Activated T-cell treated with anti-CD3 and anti-CD28 coated beads, Interleukin-2, amount 50 U/mL, for 48 hours (primary cell): ENCODE data around the gene KRT32.
"Not testable (repeated sequence)": the region's sequence is repeated elsewhere in the genome, so short reads cannot be mapped to it uniquely, and the experiment has no call there.

Source experiments
- DNase-seq, 2 experiments: peaks; one replicate each; pipeline ENCODE4 v3.0.0-alpha.2; 2020

The KRT32 gene

DNA sequence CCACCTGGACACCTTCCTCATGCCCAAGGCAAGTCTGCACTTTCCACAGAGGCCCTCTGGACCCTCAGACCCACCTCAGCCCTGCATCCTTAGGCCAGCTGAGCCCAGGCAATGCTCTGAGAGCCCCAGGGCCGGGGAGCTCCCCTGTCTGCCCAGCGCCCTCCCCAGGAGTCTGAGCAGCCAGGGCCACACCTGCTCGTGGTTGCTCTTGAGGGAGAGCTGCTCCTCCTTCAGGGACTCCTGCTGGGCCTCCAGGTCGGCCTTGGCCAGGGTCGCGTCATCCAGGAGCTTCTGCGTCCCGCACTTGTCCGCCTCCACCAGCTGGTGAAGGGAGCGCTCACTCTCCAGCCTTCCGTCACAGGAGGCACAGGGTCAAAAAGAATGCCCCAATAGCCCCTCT is 44.6 kb downstream of the KRT32 start:
- DNase-seq: not testable (repeated sequence)

DNA sequence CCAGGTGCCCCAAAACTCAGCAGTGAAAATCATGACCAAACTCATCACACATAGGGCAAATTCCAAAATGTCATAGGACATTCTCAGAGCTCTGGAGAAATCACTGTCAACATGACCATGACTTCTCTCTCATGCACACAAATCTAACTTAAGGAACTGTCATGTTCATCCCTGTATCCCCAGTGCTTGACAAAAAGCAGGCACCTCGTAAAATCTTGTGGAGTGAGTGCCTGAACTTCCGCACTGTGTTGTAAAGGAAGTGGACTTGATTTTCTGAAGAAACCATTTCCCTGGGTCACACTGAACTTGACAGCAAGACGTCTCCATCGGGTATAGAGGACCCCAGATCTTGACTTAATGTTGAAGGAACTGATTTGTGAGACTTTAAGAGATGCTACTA is 45.6 kb downstream of the KRT32 start:
- no peak for DNase-seq

DNA sequence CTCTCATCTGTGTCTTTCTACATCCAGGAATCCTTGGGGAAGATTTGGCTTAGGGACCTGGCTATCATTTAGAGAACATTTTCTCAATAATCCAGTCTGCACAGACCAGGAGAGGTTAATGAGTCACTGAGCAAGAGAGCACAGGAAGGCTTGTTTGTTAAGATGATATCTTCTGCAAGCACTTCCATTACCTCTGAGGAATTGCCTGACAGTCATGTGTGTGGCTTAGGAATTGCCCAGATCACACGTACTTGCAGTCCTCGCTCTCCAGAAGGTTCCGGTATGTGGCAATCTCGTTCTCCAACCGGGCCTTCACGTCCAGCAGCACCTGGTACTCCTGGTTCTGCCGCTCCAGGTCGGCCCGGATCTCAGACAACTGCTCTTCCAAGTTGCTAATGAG is 46.1 kb downstream of the KRT32 start:
- DNase-seq: no peak

DNA sequence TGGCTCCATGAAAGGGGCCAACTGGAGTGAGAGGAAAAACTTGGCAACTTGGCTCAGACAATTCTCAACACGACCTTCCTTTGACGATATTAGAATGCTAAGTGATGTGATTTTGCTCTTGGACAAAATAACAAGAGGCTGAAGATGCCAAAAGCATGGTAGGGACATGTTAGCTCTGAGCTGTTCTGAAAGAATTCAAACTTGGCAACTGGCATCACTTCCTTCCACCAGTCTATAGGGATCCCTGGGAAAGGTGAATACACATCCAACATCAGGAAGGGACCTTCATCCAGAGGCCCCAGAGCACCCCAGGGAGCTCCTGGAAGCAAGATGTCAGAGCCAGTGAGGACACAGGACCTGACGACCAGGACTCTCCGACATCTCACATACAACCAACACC is 47.1 kb downstream of the KRT32 start:
- DNase-seq: no peak

DNA sequence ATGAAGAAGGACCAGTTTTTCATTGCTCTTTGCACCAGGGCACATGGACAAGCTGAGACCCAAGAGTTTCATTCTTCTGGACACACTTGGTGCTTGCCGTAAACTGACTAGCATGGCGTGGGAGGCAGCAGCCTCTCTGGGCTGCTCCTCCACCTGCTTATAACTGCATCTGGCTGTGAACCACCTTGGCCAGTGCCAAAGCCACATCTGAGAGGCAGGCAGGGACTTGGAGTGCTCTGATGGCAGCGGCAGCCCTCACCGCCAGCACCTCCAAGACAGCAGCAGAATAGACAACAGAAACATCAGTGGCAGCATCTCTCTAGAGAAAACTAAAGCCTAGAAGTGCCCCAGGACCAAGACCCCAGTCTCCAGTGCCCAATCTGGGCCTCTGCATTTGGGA is 47.5 kb downstream of the KRT32 start:
- no peak for DNase-seq

DNA sequence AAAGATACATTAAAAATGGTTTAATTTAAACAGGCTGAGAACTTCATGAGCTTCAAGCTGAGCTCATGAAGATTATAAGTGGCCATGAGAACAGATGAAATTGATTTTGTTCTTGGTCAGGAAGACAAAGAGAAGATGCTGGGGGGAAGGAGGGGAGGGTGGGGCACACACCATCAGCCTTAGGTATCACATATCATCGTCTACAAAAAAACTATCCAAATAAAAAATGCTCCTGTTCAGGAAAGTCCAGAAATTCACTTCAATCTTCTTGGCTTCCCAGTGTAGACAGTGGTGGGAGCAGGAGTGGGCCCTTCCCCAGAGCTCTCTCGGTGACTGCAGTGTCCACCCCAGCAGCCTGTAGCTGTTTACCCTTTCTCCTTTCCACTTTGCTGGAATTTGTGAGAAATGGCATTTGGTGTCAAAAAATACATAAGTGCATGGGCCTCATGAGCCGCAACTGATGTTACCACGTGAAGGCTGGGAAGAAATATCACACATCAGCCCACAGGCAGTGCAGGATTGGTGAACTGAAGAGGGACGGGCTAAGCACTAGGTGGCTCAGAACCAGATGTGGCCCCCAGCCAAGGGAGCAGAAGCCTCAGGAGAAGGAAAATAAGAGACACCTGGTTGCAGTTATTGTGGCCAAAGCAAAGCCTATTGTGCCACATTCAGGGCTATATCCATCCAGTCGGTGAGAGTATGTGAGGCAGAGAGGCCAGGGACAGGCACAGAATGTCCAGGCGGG is 48.9 kb downstream of the KRT32 start:
- no peak for DNase-seq

DNA sequence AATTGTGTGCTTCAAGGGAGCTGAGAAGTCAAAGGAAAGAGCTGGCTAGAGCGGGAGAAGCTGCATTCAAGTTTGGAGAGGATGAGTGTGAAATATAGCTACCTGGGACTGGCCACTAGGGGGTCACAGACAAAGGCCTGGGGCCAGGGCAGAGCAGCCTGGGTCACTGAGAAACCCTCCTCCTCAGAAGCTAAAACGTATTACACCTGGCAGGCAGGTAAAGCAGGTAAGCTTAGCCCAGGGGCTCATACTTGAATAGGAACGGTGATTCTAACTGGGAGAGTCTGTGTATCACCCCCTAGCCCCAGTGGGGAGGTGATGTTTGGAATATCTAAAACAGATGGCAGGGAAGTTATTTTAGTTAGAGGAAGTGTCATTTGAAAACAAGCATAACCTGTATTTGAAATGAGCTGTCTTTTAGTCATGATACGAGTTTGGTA is 49.6 kb downstream of the KRT32 start:
- DNase-seq: no peak

DNA sequence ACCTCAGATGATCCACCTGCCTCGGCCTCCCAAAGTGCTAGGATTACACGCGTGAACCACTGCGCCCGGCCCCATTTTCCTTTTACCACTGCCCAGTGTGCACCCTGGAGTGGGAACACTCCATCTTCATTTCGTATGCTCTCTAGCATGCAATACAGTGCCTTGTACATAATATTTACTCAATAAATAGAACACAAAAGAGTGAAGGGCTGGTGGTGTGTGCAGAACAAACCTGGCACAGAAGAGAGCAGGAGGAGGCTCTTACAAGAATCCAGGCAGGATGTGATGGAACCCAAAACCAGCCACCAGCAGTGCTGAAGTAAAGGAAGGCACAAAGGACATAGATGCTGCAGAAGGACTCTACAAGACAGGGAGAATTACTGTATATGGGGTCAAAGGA is 50.1 kb downstream of the KRT32 start:
- no peak for DNase-seq

DNA sequence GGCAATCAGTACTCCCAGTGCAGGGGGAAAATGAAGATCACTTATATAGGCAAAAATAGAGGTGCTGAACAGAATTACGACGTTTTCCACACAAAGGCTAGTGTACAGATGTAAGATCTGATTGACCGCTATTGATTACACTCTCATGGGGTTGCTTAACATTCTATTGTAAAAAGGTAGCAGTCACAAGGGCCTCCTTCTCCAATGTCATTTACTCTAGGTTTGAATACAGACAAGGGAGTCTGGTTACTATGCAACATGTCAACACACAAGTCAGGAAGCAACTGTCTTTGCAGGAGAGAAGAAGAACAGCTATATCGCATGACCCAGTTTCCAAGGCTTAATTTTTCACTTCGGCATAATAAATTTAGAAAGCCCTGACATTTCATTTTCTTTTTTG is 50.7 kb downstream of the KRT32 start:
- DNase-seq: no peak

DNA sequence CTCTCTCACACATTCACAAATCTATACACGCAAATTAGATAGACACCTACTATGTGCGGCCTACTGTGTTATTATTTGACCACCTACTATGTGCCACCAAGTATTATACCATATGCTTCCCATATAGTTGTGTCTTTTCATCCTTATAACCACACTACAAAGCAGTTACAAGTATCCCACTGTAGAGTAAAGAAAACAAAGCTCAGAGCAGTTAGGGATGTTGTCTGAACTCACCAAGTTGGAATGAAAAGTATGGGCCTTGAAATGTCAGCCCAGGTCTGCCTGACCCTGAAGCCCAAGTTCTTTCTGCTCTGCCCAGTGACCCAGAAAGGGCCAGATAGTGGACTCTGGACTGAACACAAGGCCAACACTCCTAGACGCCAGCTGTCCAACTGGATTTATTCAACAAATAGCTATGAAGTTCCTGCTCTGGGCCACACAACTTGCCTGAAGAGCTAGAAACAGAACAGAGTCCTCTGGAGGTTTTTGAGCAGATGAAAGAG is 51.3 kb downstream of the KRT32 start:
- no peak for DNase-seq

DNA sequence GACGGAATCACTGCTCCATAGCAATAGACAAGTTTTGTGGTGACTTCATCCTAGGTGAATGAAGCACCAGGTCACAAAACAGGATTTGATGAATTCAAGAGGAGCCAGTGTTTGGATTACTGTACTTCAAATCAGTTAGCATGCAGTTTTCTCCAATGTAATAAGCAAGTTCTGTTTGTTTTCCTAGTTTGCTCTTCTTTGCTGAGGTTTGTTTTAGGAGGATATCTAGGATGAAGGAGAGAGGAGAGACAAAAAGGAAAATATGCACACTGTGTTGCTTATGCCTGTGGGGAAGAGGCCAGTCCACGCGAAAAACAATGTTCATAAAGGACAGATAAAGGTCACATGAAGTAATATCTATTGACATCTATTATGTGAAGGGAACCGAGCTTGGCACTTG is 51.8 kb downstream of the KRT32 start:
- DNase-seq: no peak

DNA sequence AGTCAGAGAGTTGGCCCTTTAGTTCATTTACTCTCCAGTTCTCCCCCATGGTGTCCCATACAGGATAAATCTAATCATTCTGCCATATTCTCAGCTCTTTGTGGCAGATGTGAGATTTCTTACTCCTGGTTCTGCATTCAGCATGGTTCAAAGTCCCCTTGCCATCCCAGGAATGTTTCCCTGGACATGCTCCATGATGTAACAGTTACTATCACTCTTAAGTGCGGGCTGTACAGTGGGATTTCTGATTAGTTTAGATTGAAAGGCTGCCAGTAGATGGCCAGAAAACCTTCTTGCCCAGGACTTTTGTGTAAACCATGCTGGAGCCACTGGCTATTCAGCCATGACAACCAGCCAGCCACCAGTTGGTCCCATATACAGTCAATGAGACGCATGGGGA is 53.2 kb downstream of the KRT32 start:
- no peak for DNase-seq

DNA sequence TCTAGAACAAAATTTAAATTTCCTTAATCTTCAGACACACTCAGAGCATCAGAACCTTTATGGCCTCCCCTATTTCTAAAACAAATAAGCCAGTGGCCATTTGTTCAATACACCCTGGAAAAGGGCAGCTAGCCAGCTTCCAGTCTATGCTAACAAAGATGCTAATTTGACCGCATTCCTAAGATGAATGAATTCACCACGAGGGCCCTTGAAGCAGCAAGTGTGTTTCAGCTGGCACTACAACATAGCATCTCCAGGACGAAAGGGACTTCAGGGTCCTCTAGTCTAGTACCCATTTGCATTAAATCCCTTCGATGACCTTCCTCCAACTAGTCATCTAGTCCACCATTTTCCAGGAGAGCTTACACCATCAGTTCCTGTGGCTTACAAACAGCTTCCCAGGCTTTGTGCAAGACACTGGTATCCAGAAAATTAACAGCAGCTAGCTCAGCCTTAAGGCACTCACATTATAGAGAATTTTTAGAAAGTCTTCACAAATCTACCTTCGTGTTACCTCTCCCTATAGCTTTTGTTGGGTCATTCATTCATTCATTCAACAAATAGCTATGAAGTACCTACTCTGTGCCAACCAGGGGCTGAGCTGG is 53.7 kb downstream of the KRT32 start:
- DNase-seq: no peak

DNA sequence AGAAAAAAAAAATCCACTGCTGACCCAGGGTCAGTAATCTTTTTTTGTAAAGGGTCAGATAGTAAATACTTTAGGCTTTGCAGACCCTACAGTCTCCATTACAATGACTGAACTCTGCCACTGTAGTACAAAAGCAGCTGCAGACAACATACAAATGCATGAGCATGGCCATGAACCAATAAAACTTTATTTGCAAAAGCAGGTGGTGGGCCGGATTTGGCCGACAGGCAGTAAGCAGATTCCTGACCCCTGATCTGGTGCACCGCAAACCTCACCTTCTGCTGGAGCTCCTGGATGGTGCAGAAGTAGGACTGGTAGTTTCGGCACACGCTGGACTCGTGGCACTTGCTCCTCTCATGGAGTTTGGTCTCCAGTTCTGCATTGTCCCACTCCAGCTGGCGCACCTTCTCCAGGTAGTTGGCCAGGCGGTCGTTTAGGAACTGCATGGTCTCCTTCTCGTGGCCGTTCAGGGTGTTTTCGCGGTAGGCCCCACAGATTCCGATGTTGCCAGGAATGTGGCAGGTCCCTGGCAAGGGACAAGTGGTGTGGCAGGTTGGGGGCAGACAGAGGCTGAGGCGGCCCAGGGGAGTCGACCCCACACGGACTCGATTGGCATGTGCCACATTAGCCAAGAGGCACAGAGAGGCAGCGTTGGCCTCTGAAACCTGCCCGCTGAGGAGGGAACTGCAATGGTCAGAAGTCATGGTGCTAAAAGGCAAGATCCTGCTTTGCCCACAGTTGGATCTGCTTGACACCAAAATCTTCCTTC is 55.9 kb downstream of the KRT32 start:
- DNase-seq: no peak
